Fibroblast of peridontal ligament (primary cell): ENCODE data around the gene SLC6A18.

Experiments used
- DNase-seq: peaks from one replicate; pipeline ENCODE4 v3.0.0-alpha.2; 2010; ENCODE audit errors: extremely low read depth

The SLC6A18 gene

DNA sequence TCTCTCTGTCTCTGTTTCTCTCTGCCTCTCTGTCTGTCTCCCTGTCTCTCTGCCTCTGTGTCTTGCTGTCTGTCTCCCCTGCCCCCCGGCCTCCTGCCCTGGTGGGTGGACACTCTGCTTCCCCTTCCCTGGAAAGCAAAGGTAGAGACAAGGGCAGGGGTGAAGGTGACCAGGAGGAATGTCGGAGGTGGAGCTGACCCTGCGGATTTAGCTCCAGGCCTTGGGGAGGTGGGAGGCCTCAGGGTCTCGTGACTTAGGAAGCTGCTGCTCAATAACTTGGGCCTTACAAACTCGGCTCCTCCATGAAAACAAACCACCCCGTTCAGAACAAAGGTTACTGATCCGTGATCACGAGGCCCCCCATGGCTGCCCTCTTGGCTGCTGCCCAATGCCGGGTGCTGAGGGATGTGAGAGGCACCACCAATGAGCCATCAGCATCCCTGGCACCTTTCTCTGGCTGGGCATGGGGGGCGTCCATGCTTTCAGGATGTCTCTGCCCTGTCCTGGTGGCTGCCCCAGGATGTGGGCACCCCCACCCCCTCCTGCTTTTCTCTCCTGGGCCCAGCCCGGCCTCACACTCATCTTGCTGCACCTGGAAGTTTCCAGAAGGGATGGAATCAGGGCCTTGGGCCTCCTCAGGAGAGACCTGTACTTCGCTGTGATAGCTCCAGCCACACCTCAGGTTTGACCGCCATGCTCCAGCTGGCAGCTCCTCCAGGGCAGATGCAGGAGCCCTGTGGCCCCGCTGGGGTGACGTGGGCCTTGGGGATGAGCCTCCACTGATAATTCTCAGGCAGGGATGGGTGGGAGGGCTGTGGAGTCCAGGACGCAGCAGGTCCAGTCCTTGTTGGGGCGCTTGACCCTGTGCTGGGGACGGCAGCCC is 38.6 kb upstream of the SLC6A18 start:
- no peak for DNase-seq

DNA sequence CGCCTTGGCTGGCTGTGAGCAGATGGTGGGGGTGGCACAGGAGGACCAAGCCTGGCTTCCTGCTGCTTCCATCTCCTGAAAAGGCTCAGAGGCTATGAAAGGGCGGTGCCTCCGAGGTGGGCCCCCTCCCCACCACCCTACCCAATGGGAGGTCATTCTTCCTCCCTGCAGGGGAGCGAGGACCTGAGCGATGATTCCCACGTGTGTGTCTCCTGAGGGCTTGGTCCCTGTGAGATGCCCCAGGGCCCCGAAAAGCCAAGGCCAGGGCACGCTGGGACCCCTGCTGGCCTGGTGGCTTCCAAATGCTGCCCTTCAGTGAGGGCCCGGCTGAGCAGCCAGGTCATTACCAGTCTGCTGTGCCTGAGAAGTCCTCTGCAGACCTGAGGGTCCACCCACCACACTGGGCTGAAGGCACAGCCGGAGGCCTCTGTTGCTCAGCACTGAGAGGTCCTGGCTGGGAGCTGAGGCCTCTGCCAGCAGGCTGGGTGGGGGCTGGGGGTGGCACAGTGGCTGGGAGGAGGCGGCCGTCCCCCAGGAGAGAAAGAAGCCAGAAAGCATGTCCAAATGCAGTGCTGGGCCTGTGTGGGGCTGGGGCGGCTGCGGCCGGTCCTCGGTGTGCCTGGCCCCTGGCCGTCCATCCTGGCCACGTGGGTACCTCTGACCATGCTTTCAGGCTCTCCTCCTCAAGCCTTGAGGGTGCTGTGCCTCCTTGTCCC is 37.8 kb upstream of the SLC6A18 start:
- DNase-seq, result no peak

DNA sequence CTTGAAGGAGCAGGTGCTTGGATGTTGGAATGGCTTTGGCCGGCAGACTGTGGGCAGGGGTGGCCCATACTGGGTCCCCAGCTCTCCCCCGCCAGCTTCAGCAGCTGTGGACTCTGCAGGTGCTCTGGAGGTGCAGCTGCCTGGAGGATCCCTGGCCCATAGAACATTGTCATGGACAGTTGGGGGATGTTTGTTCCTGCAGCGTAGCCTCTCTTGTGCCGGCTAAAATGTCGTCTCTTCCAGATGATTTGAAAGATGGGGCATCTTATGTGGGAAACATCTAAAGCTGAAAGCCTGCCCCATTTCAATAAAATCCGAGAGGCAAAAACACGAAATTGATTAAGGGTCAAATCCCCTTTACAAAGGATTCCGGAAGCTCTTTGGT is 37.2 kb upstream of the SLC6A18 start:
- no peak for DNase-seq

DNA sequence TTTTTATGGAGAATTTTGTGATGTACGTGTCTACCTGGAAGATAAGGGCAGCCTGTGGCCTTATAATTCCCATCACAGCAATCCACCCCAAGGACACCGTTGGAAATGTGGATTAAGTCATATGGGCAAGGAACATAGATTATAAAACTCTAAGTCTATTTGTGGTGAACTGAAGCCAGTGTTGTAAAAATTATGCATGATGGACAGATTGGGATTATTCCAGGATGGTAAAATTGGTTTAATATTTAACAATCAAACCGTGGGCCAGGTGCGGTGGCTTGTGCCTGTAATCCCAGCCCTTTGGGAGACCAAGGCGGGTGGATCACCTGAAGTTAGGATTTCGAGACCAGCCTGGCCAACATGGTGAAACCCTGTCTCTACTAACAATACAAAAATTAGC is 36.7 kb upstream of the SLC6A18 start:
- DNase-seq, result no peak

DNA sequence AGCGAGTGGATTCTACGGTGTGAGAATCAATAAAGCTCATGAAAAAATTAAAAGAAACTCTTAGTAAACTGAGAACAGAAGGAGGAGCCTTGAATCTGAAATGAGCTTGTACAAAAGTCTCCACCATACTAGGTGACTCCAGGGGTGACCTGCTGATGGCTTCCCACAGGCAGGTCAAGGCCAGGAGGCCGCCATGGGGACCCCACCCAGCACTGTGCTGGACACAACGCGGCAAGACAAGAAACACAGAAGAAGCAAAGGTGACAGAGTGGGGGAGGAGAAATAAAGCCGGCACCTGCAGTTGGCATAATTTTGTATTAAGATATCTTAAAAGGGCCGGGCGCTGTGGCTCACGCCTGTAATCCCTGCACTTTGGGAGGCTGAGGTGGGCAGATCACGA is 35.9 kb upstream of the SLC6A18 start:
- DNase-seq, result no peak

DNA sequence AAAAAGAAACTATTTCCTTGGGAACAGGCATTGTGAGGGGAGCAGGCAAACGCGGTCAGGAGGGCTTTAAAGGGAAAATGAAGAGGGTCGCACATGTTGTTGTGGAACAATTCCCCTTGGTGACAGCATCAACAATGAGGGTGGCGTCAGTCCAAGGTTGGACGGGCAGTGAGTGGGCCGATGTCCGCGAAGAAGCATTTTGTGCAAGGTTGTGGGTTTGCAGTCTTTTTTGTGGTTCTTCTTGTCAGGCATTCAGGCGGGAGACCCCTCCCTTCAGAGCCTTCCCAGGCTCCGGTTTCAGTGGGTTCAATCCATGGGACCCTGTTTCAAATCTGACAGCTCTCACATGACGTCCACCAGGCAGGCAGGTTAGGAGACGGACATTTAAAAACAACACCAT is 34.9 kb upstream of the SLC6A18 start:
- DNase-seq, result no peak

DNA sequence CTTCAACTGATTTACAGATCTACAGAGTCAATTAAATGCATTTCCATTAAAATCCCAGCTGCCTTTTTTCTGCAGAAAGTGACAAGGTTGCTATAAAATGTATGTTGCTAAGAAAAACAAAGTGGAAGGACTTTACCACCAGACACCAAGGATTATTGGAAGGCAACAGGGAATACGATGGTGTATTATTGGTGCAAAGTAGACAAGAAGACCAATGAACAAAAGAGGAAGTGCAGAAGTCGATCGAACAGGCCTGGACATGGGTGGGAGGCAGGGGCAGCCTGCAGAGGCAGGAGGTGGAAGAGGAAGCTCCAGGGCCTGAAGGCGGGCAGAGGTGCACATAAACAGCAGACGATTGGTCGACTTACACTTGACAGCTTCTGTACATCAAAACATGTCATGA is 34.3 kb upstream of the SLC6A18 start:
- no peak for DNase-seq

DNA sequence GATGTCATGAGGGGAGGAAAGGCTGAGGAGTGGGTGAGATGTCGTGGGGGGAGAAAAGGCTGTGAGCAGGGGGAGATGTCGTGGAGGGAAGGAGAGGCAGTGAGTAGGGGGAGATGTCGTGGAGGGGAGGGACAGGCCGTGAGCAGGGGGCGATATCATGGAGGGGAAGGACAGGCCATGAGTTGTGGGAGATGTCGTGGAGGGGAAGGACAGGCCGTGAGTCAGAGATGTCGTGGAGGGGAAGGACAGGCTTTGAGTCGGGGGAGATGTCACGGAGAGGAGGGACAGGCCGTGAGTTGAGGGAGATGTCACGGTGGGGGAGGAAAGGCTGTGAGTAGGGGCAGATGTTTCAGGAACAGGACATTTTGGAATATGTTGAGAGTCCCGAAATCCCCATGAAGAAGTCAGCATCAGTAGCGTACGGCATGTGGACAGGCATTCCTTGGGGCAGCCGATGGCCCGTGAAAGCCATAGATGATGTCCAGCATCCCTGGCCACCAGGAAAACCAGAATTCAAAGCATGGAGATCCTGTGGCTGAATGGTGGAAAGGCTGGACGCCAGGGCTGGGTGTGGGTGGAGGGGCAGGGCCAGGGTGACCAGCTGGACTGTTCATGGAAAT is 32.1 kb upstream of the SLC6A18 start:
- DNase-seq, result no peak

DNA sequence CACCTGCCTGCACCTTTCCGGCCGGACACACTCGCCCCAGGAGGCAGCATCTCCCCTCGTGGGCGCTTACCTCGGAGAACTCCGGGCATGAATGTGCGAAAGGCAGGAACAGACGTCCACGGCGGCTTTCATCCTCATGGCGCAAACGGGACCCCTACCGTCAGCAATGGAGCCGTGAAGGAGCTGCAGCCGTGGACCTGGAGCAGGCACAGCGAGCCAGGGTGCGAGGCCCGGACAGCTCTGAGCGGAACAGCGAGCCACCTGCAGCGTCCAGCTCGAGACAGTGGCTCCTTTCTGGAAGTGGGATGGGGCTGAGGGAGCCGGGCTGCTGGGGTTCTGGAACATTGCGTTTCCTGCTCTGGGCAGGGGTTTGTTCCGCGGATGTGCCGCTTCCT is 31.6 kb upstream of the SLC6A18 start:
- DNase-seq, result no peak

DNA sequence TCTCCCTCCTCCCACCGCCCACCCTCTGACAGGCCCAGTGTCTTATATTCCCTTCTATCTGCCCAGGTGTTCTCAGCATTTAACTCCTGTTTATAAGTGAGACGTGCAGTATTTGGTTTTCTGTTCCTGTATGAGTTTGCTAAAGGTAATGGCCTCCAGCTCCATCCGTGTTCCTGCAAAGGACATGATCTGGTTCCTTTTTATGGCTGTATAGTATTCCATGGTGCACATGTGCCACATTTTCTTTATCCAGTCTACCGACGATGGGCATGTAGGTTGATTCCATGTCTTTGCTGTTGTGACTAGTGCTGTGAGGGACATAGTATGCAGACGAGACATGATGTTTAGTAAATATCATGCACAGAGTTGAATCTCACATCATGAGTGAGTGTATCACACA is 30.8 kb upstream of the SLC6A18 start:
- DNase-seq, result no peak

DNA sequence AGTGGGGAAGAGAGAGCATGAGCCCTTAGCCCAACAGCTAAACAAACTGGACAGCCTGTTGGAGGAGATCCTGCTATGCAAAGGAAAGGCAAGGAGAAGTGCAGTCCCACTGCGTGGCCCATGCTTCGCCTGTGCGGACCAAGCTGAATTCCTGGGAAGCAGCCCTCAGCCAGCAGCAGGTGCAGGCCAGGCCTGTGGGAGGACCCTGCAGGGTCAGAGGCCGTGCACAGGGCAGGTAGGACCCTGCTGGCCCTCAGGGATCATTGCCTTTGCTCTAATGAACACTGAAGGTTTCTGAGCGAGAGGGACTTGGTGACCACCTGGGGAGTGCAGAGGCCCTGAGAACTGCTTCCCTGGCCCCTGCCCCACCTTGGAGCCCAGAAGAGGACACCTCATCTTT is 29.7 kb upstream of the SLC6A18 start:
- DNase-seq, result no peak

DNA sequence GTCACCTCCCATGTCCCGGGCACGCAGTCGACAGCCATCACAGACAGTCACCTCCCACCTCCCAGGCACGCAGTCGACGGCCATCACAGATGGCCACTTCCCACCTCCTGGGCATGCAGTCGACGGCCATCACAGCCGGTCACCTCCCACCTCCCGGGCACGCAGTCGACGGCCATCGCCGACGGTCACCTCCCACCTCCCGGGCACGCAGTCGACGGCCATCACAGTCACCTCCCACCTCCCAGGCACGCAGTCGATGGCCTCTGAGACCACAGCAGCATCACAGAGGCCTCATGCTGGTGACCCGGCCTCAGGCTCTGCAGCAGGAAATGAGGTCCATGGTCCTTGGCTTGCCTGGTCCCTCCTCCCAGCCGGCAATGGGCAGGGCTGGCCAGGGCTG is 29.3 kb upstream of the SLC6A18 start:
- DNase-seq, result no peak

DNA sequence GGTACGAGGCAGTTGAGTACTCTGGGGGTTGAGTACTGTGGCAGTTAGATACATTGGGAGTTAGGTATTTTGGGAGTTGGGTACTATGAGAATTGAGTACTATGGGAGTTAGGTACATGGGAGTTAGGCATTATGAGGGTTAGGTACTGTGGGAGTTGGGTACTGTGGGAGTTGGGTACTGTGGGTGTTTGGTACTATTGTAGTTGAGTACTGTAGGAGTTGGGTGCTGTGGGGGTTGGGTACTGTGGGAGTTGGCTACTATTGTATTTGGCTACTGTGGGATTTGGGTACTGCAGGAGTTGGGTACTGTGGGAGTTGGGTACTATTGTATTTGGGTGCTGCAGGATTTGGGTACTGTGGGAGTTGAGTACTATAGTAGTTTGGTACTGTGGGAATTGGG is 28.6 kb upstream of the SLC6A18 start:
- DNase-seq, result no peak

DNA sequence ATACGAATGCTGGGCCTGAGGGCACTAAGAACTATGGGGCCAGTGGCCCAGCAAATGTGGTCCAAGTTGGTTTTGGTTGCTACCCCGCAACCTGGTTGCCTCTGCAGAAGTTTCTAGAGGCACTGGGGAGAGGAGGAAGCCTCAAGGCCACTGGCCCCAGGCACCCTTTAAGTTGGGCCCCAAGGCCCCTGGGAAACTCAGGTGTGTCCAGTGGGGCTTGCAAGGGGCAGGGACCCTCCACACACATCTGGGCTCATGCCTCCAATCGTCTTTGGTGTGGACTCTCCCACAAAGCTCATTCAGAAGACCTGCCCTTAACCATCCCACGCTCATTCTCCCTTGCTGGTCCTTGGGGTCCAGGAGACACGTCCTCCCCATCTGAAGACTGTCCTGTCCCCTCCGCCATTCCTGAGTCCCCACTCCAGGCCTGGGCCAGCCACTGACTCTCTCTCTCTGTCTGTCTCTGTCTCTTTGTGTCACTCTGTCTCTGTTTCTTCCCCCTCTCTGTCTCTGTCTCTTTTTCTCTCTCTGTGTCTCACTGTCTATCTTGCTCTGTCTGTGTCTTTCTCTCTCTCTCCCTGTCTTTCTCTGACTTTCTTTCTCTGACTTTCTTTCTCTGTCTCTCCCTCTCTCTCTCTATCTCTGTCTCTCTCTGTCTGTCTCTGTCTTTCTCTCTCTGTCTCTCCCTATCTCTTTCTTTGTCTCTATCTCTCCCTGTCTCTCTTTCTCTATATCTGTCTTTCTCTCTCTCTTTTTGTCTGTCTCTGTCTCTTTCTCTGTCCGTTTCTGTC is 27.1 kb upstream of the SLC6A18 start:
- no peak for DNase-seq

DNA sequence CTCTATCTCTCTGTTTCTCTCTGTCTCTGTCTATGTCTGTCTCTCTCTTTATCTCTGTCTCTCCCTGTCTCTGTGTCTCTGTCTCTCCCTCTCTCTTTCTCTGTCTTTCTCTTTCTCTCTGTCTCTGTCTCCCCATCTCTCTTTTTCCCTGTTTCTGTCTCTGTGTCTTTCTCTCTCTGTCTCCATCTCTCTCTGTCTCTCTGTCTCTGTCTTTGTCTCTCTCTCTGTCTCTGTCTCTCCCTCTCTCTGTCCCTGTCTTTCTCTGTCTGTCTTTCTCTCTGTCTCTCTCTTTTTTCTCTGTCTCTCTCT is 25.9 kb upstream of the SLC6A18 start:
- no peak for DNase-seq

DNA sequence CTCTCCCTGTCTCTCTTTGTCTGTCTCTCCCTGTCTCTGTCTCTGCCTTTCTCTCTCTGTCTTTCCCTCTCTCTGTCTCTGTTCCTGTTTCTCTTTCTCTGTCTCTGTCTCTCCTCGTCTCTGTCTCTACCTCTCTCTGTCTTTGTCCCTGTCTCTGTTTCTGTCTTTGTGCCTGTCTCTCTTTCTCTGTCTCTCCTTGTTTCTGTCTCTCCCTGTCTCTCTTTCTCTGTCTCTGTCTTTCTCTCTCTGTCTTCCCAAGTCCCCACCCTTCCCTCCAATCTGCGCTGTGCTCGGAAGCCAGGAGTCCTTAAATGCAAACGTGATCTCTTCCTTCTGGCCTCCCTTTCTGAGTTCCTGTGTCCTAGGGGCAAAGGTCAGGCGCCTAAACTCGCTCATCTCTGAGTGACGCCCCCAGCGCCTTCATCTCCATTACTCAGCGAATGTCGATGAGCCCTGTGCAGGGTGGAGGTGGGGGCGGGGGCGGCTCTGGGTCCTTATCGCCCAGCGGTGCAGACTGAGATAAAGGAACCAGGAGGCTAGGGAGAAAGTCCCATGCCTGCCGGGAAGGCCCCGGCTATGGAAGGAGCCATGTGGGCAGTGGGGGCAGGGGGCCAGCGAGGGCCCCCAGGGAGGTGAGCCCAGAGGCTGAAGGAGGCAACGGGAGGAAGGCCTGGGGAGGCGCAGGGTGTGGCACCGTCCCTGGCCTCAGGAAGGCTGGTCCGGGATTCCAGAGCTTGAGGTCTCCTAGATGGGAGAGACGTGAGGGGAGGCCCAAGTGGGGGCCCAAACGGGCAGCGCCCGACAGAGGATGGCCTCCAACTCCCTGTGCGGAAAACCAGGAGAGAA is 25.3 kb upstream of the SLC6A18 start:
- no peak for DNase-seq

DNA sequence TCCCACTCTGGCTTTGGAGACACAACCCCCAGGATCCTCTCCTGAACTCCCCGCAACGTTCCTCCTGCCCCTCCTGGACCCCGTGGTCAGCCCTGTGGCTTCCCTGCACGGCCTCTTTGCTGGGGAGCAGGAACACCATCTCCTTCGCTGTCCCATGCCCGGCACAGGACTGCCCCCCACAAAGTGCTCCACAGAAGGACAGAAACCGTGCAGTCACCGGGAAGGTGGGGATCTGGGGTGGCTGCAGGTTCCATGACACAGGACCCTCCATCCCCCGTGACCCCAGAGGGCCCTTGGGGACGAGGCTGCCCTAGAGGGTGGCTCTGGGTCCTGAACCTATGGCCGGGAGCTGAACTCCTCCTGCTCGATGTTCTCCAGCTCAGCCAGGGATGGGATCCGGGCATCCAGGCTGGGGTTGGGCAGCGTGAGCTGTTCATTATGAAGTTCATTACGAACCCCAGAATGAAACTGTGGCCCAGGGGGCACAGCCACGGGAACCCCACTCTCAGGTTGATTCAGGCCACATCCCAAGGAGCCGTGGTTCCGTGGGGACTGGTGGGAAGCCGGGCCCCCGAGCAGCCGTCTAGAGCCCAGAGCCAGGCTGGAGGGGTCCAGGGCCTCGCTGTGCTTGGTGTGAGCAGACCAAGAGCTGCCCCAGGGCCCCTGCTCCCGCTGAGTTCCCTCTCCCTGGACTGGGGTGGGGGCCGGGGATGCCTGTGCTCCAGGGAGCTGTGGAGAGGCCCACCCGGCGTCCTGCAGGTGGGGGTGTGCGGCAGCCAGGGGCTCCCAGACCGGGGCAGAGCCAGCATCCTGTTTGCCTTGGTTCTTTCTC is 24.5 kb upstream of the SLC6A18 start:
- no peak for DNase-seq

DNA sequence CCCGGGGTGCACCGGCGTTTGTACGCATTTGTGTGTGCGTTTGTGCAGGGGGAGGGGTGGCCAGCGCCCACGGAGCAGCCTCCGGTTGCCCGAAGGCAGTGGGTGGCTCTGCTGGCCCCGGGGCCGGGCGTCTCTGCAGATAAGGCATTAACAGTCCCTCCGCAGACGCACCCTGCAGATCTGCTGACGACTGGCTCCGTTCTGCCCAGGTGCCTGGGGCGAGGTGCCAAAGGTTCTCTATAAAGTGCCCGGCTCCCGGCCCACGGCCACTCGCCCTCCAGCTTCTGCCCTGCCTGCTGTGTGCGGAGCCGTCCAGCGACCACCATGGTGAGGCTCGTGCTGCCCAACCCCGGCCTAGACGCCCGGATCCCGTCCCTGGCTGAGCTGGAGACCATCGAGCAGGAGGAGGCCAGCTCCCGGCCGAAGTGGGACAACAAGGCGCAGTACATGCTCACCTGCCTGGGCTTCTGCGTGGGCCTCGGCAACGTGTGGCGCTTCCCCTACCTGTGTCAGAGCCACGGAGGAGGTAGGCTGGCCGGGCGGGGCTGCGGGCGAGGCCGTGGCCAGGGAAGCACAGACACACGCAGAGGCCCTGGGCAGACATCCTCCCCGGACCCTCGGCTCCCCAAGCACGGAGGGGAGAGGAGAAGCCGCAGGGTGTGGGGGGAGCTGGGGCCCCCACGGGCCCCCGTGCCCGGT is 23.7 kb upstream of the SLC6A18 start, which contains the start of gene SLC6A19:
SLC6A19 (plus strand) TSS at position 269 of the 699 bp plus-strand sequence; CDS start at position 325, 56 bp downstream.
- no peak for DNase-seq

DNA sequence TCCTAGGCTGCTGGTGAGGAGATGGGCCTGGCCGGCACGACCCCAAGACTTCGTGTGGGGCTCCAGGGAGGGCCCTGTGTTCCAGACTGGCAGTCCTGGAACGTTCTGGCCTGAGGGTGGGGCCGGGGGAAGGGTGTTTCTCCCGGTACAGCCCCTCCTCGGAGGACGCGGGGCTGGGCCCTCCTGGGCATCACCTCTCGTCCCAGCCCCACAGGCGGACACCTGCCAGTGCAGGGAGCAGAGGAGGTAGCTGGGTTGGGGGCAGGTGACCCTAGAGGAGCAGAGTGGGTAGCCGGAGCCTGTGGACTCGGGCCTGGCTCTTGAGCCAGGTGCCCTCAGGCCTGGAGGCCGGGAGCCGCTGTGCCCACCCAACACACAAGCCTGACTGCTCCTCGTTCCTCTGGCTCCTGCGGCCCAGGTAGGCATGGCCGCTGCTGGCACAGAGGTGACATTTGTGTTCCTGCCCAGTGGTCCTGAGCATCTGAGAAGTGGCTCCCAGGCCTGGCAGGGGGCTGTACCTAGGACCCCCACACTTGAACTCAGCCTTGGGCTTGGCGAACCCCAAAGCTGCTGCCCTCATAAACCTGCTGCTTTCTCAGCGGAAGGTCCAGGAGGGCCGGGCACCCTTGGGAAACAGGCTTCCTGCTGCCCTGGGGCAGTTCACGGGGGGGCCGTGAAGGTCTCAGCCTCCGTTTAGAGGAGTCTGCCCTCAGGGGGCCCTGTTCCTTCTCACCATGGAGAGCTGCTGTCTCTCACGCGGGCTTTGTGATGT is 23.0 kb upstream of the SLC6A18 start:
- DNase-seq, result no peak
